ENCODE data around the gene CGB5. TPM values are rescaled to one million over a fixed set of nuclear protein-coding genes. Genes with fewer than 3 reads are reported as not detected.

The CGB5 gene
- total RNA-seq, 1 donor from 2014 or later = not detected

DNA sequence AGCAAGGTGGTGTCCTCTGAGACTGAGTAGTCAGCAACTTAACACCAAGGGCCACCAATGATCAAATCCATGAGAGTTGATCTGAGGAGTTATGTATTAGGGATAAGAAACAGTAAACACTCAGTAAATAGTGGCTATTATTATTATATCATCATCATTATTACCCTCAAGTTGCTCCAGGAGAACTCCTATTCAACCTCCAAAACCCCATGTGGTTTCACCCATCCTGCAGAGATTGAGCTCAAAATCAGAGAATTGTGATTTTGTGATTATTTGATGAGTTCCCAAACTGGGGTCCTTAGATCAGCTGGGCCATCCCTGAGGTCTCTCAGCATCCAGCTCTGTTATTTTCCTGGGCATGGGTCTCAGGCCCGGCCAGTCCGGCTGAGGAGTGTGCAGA, 17.4 kb downstream of the CGB5 start:
- intact Hi-C loops (cut with DNase I) = no loop called here
- peaks cover 6% of the 10 kb centered on the region for H3K27me3 ChIP-seq
- no peak for DNase-seq (ENCODE audit: extremely low spot score in 2 of 2)
- H3K4me1 ChIP-seq = peaks cover 22% of the 10 kb centered on the region
- H3K4me3 ChIP-seq = no peak overlapping the region
- no peaks in the 10 kb centered on the region for H3K36me3 ChIP-seq
- no peaks in the 10 kb centered on the region for H3K9me3 ChIP-seq
- TF ChIP-seq POLR2AphosphoS5 (IDR thresholded peaks at IDR 0.05; ENCODE audit: insufficient read depth in 1 of 2, low read depth in 1 of 2) = no peak
- no peak for TF ChIP-seq POLR2A (IDR thresholded peaks at IDR 0.05)
- TF ChIP-seq, protein P1, sequence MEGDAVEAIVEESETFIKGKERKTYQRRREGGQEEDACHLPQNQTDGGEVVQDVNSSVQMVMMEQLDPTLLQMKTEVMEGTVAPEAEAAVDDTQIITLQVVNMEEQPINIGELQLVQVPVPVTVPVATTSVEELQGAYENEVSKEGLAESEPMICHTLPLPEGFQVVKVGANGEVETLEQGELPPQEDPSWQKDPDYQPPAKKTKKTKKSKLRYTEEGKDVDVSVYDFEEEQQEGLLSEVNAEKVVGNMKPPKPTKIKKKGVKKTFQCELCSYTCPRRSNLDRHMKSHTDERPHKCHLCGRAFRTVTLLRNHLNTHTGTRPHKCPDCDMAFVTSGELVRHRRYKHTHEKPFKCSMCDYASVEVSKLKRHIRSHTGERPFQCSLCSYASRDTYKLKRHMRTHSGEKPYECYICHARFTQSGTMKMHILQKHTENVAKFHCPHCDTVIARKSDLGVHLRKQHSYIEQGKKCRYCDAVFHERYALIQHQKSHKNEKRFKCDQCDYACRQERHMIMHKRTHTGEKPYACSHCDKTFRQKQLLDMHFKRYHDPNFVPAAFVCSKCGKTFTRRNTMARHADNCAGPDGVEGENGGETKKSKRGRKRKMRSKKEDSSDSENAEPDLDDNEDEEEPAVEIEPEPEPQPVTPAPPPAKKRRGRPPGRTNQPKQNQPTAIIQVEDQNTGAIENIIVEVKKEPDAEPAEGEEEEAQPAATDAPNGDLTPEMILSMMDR (IDR thresholded peaks at IDR 0.05) = no peak
- H3K27ac ChIP-seq = no peak overlapping the region

GRCh38 chr19:49061445-49061844, 17.8 kb downstream of the CGB5 start:
- no peaks in the 10 kb centered on the region for H3K36me3 ChIP-seq
- H3K4me3 ChIP-seq = no peak overlapping the region
- no peaks in the 10 kb centered on the region for H3K9me3 ChIP-seq
- peaks cover 17% of the 10 kb centered on the region for H3K4me1 ChIP-seq
- intact Hi-C loops (cut with DNase I) = no loop called here
- no peak for DNase-seq (ENCODE audit: extremely low spot score in 2 of 2)
- TF ChIP-seq POLR2AphosphoS5 (IDR thresholded peaks at IDR 0.05; ENCODE audit: insufficient read depth in 1 of 2, low read depth in 1 of 2) (no peak), POLR2A (IDR thresholded peaks at IDR 0.05) (no peak)
- TF ChIP-seq, protein P1 (IDR thresholded peaks at IDR 0.05) = no peak
- H3K27me3 ChIP-seq = peaks cover 6% of the 10 kb centered on the region
- H3K27ac ChIP-seq = no peak overlapping the region

- peaks cover 6% of the 10 kb centered on the region for H3K27me3 ChIP-seq
These were observed 20.5 kb downstream of the CGB5 start for GRCh38 chr19:49064029-49064629.

DNA sequence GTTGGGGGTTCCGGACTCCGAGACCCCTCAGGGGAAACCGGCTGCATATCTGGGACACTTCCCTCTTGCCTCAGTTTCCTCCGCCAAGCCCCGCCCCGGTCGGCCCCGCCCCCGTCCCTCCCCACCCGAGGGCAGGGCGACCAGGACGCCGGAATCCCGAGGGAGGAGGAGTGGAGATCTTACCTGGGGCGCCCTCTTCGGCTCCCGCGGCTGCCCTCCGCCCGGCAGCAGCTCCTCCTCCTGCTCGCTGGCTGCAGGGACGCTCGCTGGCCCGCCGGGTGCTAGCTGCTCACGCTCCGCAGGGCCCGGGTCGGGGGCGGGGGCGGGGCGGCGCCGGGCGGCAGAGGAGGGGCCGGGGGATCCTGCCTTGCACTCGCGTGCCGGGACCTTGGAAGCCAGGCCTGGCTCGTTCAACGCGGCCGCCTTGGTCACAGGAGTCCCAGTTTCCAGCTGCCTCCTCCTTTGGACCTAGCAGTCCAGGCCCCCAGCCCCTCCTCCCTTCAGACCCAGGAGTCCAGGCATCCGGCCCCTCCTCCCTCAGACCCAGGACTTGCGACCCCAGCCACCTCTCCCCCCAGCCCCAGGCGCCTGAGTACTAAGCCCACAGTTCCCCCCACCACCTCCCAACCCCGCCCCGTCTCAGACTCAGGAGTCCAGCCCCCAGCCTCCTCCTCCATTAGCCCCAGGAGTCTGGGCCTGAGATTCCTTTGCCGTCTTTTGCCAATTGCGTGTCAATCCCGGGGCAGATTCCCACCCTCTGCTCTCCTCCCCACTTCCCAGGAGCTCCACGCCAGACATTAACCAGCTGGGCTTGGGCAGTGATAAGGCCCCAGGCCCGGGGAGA, 21.3 kb downstream of the CGB5 start, which contains the start of gene NTF4:
Gene NTF4, minus strand, starts transcription at position 51 of the 844 bp plus-strand sequence. CDS start 2,821 bp downstream, outside the sequence.
- H3K4me3 ChIP-seq = peak within 1 kb of the TSS; percentile 28 to 36

More at GRCh38 chr19:49064029-49064629, 20.5 kb downstream of the CGB5 start:
- H3K4me1 ChIP-seq = no peaks in the 10 kb centered on the region
- H3K36me3 ChIP-seq = no peaks in the 10 kb centered on the region
- no peak for DNase-seq (ENCODE audit: extremely low spot score in 2 of 2)
- H3K4me3 ChIP-seq = peak overlapping the region in 1 of 2 donors; percentile 36
- intact Hi-C loops (cut with DNase I) = no loop called here
- no peaks in the 10 kb centered on the region for H3K9me3 ChIP-seq
- TF ChIP-seq POLR2AphosphoS5 (IDR thresholded peaks at IDR 0.05; ENCODE audit: insufficient read depth in 1 of 2, low read depth in 1 of 2) (no peak), POLR2A (IDR thresholded peaks at IDR 0.05) (no peak)
- TF ChIP-seq, protein P1 (IDR thresholded peaks at IDR 0.05) = no peak
- H3K27ac ChIP-seq = peak overlapping the region; percentile 33

More for the DNA sequence above, 21.3 kb downstream of the CGB5 start, which contains the start of gene NTF4:
- Histone ChIP-seq H3K27me3 (peaks cover 6% of the 10 kb centered on the region), H3K27ac (peak within 1 kb of the TSS; percentile 33), H3K36me3 (no peaks in the 10 kb centered on the region), H3K4me1 (no peaks in the 10 kb centered on the region), H3K9me3 (no peaks in the 10 kb centered on the region)
- TF ChIP-seq, protein P1 (IDR thresholded peaks at IDR 0.05) = no peak
- TF ChIP-seq POLR2A (IDR thresholded peaks at IDR 0.05) (no peak), POLR2AphosphoS5 (IDR thresholded peaks at IDR 0.05; ENCODE audit: insufficient read depth in 1 of 2, low read depth in 1 of 2) (no peak)
- intact Hi-C loops (cut with DNase I) = no loop called here
- no peak for DNase-seq (ENCODE audit: extremely low spot score in 2 of 2)

Data from vagina (tissue), 2 donors.